Sigmoid colon (tissue), 7 donors: Measurements from ENCODE around the gene CCDC102A. TPM values are rescaled to one million over a fixed set of nuclear protein-coding genes. Genes with fewer than 3 reads are reported as not detected.

Source experiments
- DNase-seq: peaks from one replicate; pipeline ENCODE4 v3.0.0-alpha.2; 2019
- H3K27ac ChIP-seq, 4 donors: fragments of 200-600 bp; sonication (generic); one replicate each; pipeline ENCODE4 v1.5.1; 2016 to 2019; ENCODE audit warnings: mild to moderate bottlenecking in 1 of 4
- H3K27me3 ChIP-seq, 3 donors: fragments of 200-600 bp; sonication (generic); one replicate each; pipeline ENCODE4 v1.5.1; 2019; ENCODE audit warnings: mild to moderate bottlenecking in 1 of 3
- H3K36me3 ChIP-seq, 4 donors: fragments of 200-600 bp; sonication (generic); one replicate each; pipeline ENCODE4 v1.5.1; 2016 to 2019
- H3K4me1 ChIP-seq, 4 donors: fragments of 200-600 bp; sonication (generic); one replicate each; pipeline ENCODE4 v1.5.1; 2017 to 2019
- H3K4me3 ChIP-seq, 4 donors: fragments of 200-600 bp; sonication (generic); one replicate each; pipeline ENCODE4 v1.5.1; 2017 to 2019; ENCODE audit warnings: mild to moderate bottlenecking in 2 of 4, moderate library complexity in 1 of 4
- H3K9me3 ChIP-seq, 4 donors: fragments of 200-600 bp in 3 of 4; sonication (generic) in 3 of 4; one replicate each; pipeline versions ENCODE4 v1.5.1 to v1.6.1; 2013 to 2019
- CTCF ChIP-seq, 4 experiments: fragments of 450-650 bp in 3 of 4; fragments of 200-600 bp in 1 of 4; IDR thresholded peaks; one replicate each; pipeline ENCODE4 v1.5.1; 2016 to 2019; ENCODE audit warnings: antibody characterized with exemption in 4 of 4, mild to moderate bottlenecking in 3 of 4, moderate library complexity in 2 of 4
- EP300 ChIP-seq, 4 donors: sonication (generic); formaldehyde crosslinking; IDR thresholded peaks; one replicate each; pipeline ENCODE4 v1.6.1; 2017; ENCODE audit warnings: antibody characterized with exemption in 4 of 4
- POLR2A ChIP-seq, 2 donors: fragments of 450-650 bp; IDR thresholded peaks; one replicate each; pipeline ENCODE4 v1.6.1; 2016; ENCODE audit warnings: antibody characterized with exemption in 2 of 2, mild to moderate bottlenecking in 2 of 2, moderate library complexity in 2 of 2
- POLR2AphosphoS5 ChIP-seq, 4 donors: sonication (generic); formaldehyde crosslinking; IDR thresholded peaks; one replicate each; pipeline ENCODE4 v1.6.1; 2017; ENCODE audit warnings: antibody characterized with exemption in 4 of 4
- WGBS, 2 donors: extraction: QIAGEN DNeasy Blood & Tissue Kit; methylation state at CpG; one replicate each; pipeline ENCODE4 v1.1.7; 2013; 5-methylcytosine and 5-hydroxymethylcytosine counted together
- intact Hi-C: fragments of 100-400 bp; cut with DNase I; formaldehyde crosslinking; loops from one replicate; pipeline ENCODE4 v1.15.1; 2023
- polyA plus RNA-seq, 3 donors: library from polyadenylated mRNA; stranded (reverse); fragments of 200-250 nt; gene quantifications; one replicate each; pipeline ENCODE4 v1.2.3, GENCODE V29; 2013
- total RNA-seq, 4 donors: library from RNA; depleted of rRNA; stranded (reverse); fragments of >200 nt; gene quantifications; one replicate each; pipeline ENCODE4 v1.1.0, GENCODE V29; 2016
- donor health status: healthy with polysubstance abuse.
- donor health status: Bipolar disorder and iron deficiency.
- donor health status: healthy.

CCDC102A gene
- total and polyA plus RNA-seq, 7 donors: 1.6 to 46.8 (median 17.8) TPM

GRCh38 chr16:57562669-57563486, 26.5 kb upstream of the CCDC102A start:
- DNase-seq: no peak
- Histone ChIP-seq H3K9me3 (peaks cover 0 to 3% (median 0%) of the 10 kb centered on the region in 4 donors), H3K27ac (no peak overlapping the region), H3K4me3 (no peak overlapping the region), H3K27me3 (peaks cover 0 to 24% (median 3%) of the 10 kb centered on the region in 3 donors), H3K4me1 (no peaks in the 10 kb centered on the region), H3K36me3 (no peaks in the 10 kb centered on the region)
- WGBS, 2 donors: 40 to 79% methylated on average over 8 of the region's 8 CpGs
- TF ChIP-seq EP300 (IDR thresholded peaks at IDR 0.05): no peak
- TF ChIP-seq POLR2AphosphoS5 (IDR thresholded peaks at IDR 0.05): no peak
- TF ChIP-seq CTCF (IDR thresholded peaks at IDR 0.05): no peak
- no peak for TF ChIP-seq POLR2A (IDR thresholded peaks at IDR 0.05)
- intact Hi-C loops: no loop called here

- H3K27ac ChIP-seq: no peak overlapping the region
- WGBS, 2 donors: 96 to 97% methylated on average over 4 of the region's 4 CpGs
- TF ChIP-seq EP300 (IDR thresholded peaks at IDR 0.05) (no peak), POLR2AphosphoS5 (IDR thresholded peaks at IDR 0.05) (no peak), CTCF (IDR thresholded peaks at IDR 0.05) (no peak), POLR2A (IDR thresholded peaks at IDR 0.05) (no peak)
- H3K4me1 ChIP-seq: no peaks in the 10 kb centered on the region
- DNase-seq: no peak
- H3K4me3 ChIP-seq: no peak overlapping the region
- no peaks in the 10 kb centered on the region for H3K36me3 ChIP-seq
- peaks cover 0 to 3% (median 0%) of the 10 kb centered on the region in 4 donors for H3K9me3 ChIP-seq
- intact Hi-C loops: no loop called here
- H3K27me3 ChIP-seq: peaks cover 0 to 24% (median 3%) of the 10 kb centered on the region in 3 donors
Measured at GRCh38 chr16:57562066-57562465, 25.7 kb upstream of the CCDC102A start.

- no peak overlapping the region for H3K27ac ChIP-seq
- DNase-seq: no peak
- intact Hi-C loops: no loop called here
- no peak for TF ChIP-seq EP300 (IDR thresholded peaks at IDR 0.05)
- no peak for TF ChIP-seq POLR2AphosphoS5 (IDR thresholded peaks at IDR 0.05)
- WGBS, 2 donors: 85 to 90% methylated on average over 4 of the region's 4 CpGs
- H3K4me3 ChIP-seq: no peak overlapping the region
- peaks cover 0 to 3% (median 0%) of the 10 kb centered on the region in 4 donors for H3K9me3 ChIP-seq
- H3K27me3 ChIP-seq: peaks cover 0 to 24% (median 3%) of the 10 kb centered on the region in 3 donors
- no peaks in the 10 kb centered on the region for H3K36me3 ChIP-seq
- H3K4me1 ChIP-seq: no peaks in the 10 kb centered on the region
Measured at GRCh38 chr16:57559072-57559790, 22.9 kb upstream of the CCDC102A start.

- WGBS, 2 donors: 66 to 78% methylated on average over 8 of the region's 8 CpGs
- intact Hi-C loops: no loop called here
- H3K27me3 ChIP-seq: peaks cover 0 to 10% (median under 1%) of the 10 kb centered on the region in 3 donors
- TF ChIP-seq POLR2AphosphoS5 (IDR thresholded peaks at IDR 0.05) (no peak), POLR2A (IDR thresholded peaks at IDR 0.05) (no peak), CTCF (IDR thresholded peaks at IDR 0.05) (no peak)
- no peak overlapping the region for H3K27ac ChIP-seq
- DNase-seq: no peak
- no peak overlapping the region for H3K4me3 ChIP-seq
- H3K36me3 ChIP-seq: no peaks in the 10 kb centered on the region
- H3K4me1 ChIP-seq: no peaks in the 10 kb centered on the region
- H3K9me3 ChIP-seq: peaks cover 0 to 3% (median 0%) of the 10 kb centered on the region in 4 donors
Measured at GRCh38 chr16:57556941-57557541, 20.7 kb upstream of the CCDC102A start.

GRCh38 chr16:57555831-57556230, 19.5 kb upstream of the CCDC102A start:
- DNase-seq: no peak
- 82 to 92% methylated on average over 3 of the region's 3 CpGs for WGBS, 2 donors

More at GRCh38 chr16:57555831-57556230, 19.5 kb upstream of the CCDC102A start:
- H3K9me3 ChIP-seq: peaks cover 0 to 3% (median 0%) of the 10 kb centered on the region in 4 donors
- H3K27me3 ChIP-seq: no peaks in the 10 kb centered on the region
- no peak for TF ChIP-seq EP300 (IDR thresholded peaks at IDR 0.05)
- no peak for TF ChIP-seq POLR2AphosphoS5 (IDR thresholded peaks at IDR 0.05)
- TF ChIP-seq CTCF (IDR thresholded peaks at IDR 0.05): no peak
- no peak for TF ChIP-seq POLR2A (IDR thresholded peaks at IDR 0.05)
- no peak overlapping the region for H3K27ac ChIP-seq
- H3K36me3 ChIP-seq: no peaks in the 10 kb centered on the region
- H3K4me1 ChIP-seq: no peaks in the 10 kb centered on the region
- intact Hi-C loops: no loop called here
- H3K4me3 ChIP-seq: no peak overlapping the region
